Natural killer cell (primary cell): ENCODE results near the gene KARS1. TPM values are rescaled to one million over a fixed set of nuclear protein-coding genes. Genes with fewer than 3 reads are reported as not detected.

Experiments used
- ATAC-seq, 3 donors: fragments of 150-1000 bp in 2 of 3; fragments of 200-7000 bp in 1 of 3; cut with Tn5 transposase; 1 replicate in 1 of 3; 2 replicates in 2 of 3; pipeline ENCODE4 v1.10.0; 2021; ENCODE audit warnings: mild to moderate bottlenecking in 2 of 3, moderate library complexity in 2 of 3
- DNase-seq, 2 donors: peaks; one replicate each; pipeline versions ENCODE4 v3.0.0 to v3.0.0-alpha.2; 2013 to 2021; ENCODE audit warnings: mixed read lengths in 1 of 2
- H3K27ac ChIP-seq: one replicate; pipeline ENCODE4 v1.5.1; 2013; ENCODE audit warnings: mild to moderate bottlenecking, low read length
- H3K27me3 ChIP-seq: one replicate; pipeline ENCODE4 v1.6.1; 2013; ENCODE audit warnings: low read length; ENCODE audit not compliant: control insufficient read depth, insufficient read depth
- H3K36me3 ChIP-seq: one replicate; pipeline ENCODE4 v1.6.1; 2013; ENCODE audit warnings: low read length; ENCODE audit not compliant: control insufficient read depth, insufficient read depth
- H3K4me1 ChIP-seq: one replicate; pipeline ENCODE4 v1.6.1; 2013; ENCODE audit warnings: low read length; ENCODE audit not compliant: control insufficient read depth, insufficient read depth
- H3K4me3 ChIP-seq: one replicate; pipeline ENCODE4 v1.5.1; 2013; ENCODE audit warnings: low read length
- H3K9me3 ChIP-seq: one replicate; pipeline ENCODE4 v1.6.1; 2013; ENCODE audit warnings: low read length; ENCODE audit not compliant: control insufficient read depth, insufficient read depth
- H3K27ac Mint-ChIP-seq, 2 donors: one replicate each; pipeline ENCODE4 v1.8.0; 2022; ENCODE audit warnings: mild to moderate bottlenecking in 2 of 2, mixed read lengths in 2 of 2, moderate library complexity in 1 of 2
- H3K27me3 Mint-ChIP-seq, 2 donors: one replicate each; pipeline ENCODE4 v1.8.0; 2022; ENCODE audit warnings: low read depth in 2 of 2, mixed read lengths in 2 of 2
- H3K36me3 Mint-ChIP-seq: one replicate; pipeline ENCODE4 v1.8.0; 2022; ENCODE audit warnings: mixed read lengths
- H3K4me1 Mint-ChIP-seq, 2 donors: one replicate each; pipeline ENCODE4 v1.8.0; 2022; ENCODE audit warnings: mixed read lengths in 2 of 2
- H3K4me3 Mint-ChIP-seq: one replicate; pipeline ENCODE4 v1.8.0; 2022; ENCODE audit warnings: mild to moderate bottlenecking, moderate library complexity, mixed read lengths
- H3K9me3 Mint-ChIP-seq, 2 donors: one replicate each; pipeline ENCODE4 v1.8.0; 2022; ENCODE audit warnings: mixed read lengths in 2 of 2
- CTCF ChIP-seq: fragments of 200-600 bp; IDR thresholded peaks from one replicate; pipeline ENCODE4 v1.8.0; 2022; ENCODE audit warnings: antibody characterized with exemption
- WGBS: methylation state at CpG from one replicate; pipeline ENCODE4 v1.1.7; 2013; ENCODE audit warnings: missing lambda C conversion rate; ENCODE audit not compliant: insufficient coverage; 5-methylcytosine and 5-hydroxymethylcytosine counted together
- intact Hi-C: fragments of 100-400 bp; cut with micrococcal nuclease; formaldehyde crosslinking; loops from one replicate; pipeline ENCODE4 v1.14.2; 2022
- total RNA-seq, 4 donors: library from RNA; stranded (reverse); fragments of 120-200 nt in 1 of 4; gene quantifications; one replicate each; pipeline versions ENCODE4 v1.2.3 to v1.2.4, GENCODE V29; 2013 to 2022

KARS1 gene
- total RNA-seq, 3 donors from 2014 or later (not counting 1 experiment from before 2014, with no cell fraction given) = 102 to 123 (median 114) TPM

- no peak for ATAC-seq
- 91% methylated on average over 14 of the region's 14 CpGs for WGBS
- no peak overlapping the region for H3K27ac Mint-ChIP-seq
- no peaks in the 10 kb centered on the region for H3K27me3 ChIP-seq
- H3K4me1 Mint-ChIP-seq = no peaks in the 10 kb centered on the region
- no peaks in the 10 kb centered on the region for H3K9me3 Mint-ChIP-seq
- H3K9me3 ChIP-seq = no peaks in the 10 kb centered on the region
- no peak overlapping the region for H3K4me3 ChIP-seq
- no peaks in the 10 kb centered on the region for H3K4me1 ChIP-seq
- H3K36me3 ChIP-seq = no peaks in the 10 kb centered on the region
- no peak for DNase-seq
- no peaks in the 10 kb centered on the region for H3K27me3 Mint-ChIP-seq
- no peak for TF ChIP-seq CTCF
- H3K36me3 Mint-ChIP-seq = no peaks in the 10 kb centered on the region
- intact Hi-C loops = no loop called here
- H3K4me3 Mint-ChIP-seq = no peak overlapping the region
- H3K27ac ChIP-seq = no peak overlapping the region
These were observed 34.8 kb upstream of the KARS1 start for GRCh38 chr16:75682308-75682707.

- no peaks in the 10 kb centered on the region for H3K4me1 ChIP-seq
- H3K4me3 Mint-ChIP-seq = no peak overlapping the region
- H3K27ac ChIP-seq = no peak overlapping the region
- ATAC-seq = no peak
- H3K9me3 ChIP-seq = no peaks in the 10 kb centered on the region
- no peak overlapping the region for H3K27ac Mint-ChIP-seq
- no peaks in the 10 kb centered on the region for H3K27me3 ChIP-seq
- H3K4me1 Mint-ChIP-seq = no peaks in the 10 kb centered on the region
- no peaks in the 10 kb centered on the region for H3K36me3 Mint-ChIP-seq
- no peaks in the 10 kb centered on the region for H3K9me3 Mint-ChIP-seq
- H3K36me3 ChIP-seq = no peaks in the 10 kb centered on the region
- H3K4me3 ChIP-seq = no peak overlapping the region
- H3K27me3 Mint-ChIP-seq = no peaks in the 10 kb centered on the region
- WGBS = 80% methylated on average over 5 of the region's 5 CpGs
- no peak for TF ChIP-seq CTCF
- intact Hi-C loops = no loop called here
- no peak for DNase-seq
These were observed 31.9 kb upstream of the KARS1 start for GRCh38 chr16:75679366-75679765.

GRCh38 chr16:75676909-75677308, 29.4 kb upstream of the KARS1 start, which contains the start of gene CPHXL2:
Gene CPHXL2, minus strand, starts transcription at chr16:75677009. Its CDS starts 10 bp downstream, at chr16:75676999.
- intact Hi-C loops = no loop called here
- no peak for DNase-seq
- no peaks in the 10 kb centered on the region for H3K4me1 ChIP-seq
- no peak within 1 kb of the TSS for H3K4me3 Mint-ChIP-seq
- H3K27me3 Mint-ChIP-seq = no peaks in the 10 kb centered on the region
- H3K9me3 Mint-ChIP-seq = no peaks in the 10 kb centered on the region
- no peaks in the 10 kb centered on the region for H3K9me3 ChIP-seq
- H3K4me1 Mint-ChIP-seq = no peaks in the 10 kb centered on the region
- H3K36me3 Mint-ChIP-seq = no peaks in the 10 kb centered on the region
- ATAC-seq = no peak
- no peak within 1 kb of the TSS for H3K4me3 ChIP-seq
- TF ChIP-seq CTCF = no peak
- no peaks in the 10 kb centered on the region for H3K27me3 ChIP-seq
- H3K27ac Mint-ChIP-seq = no peak within 1 kb of the TSS
- WGBS = 98% methylated on average over 3 of the region's 4 CpGs
- H3K36me3 ChIP-seq = no peaks in the 10 kb centered on the region
- no peak within 1 kb of the TSS for H3K27ac ChIP-seq

- Mint-ChIP-seq H3K27ac (no peak overlapping the region), H3K4me3 (no peak overlapping the region), H3K4me1 (no peaks in the 10 kb centered on the region), H3K36me3 (no peaks in the 10 kb centered on the region), H3K9me3 (no peaks in the 10 kb centered on the region), H3K27me3 (no peaks in the 10 kb centered on the region)
- intact Hi-C loops = no loop called here
- ATAC-seq (no peak), DNase-seq (no peak)
- Histone ChIP-seq H3K4me1 (no peaks in the 10 kb centered on the region), H3K36me3 (no peaks in the 10 kb centered on the region), H3K9me3 (no peaks in the 10 kb centered on the region), H3K27ac (no peak overlapping the region), H3K27me3 (no peaks in the 10 kb centered on the region), H3K4me3 (no peak overlapping the region)
- no peak for TF ChIP-seq CTCF
These were observed 20.0 kb upstream of the KARS1 start for GRCh38 chr16:75667503-75667902.
